ENCODE data around the gene TRIO.

TRIO gene

DNA sequence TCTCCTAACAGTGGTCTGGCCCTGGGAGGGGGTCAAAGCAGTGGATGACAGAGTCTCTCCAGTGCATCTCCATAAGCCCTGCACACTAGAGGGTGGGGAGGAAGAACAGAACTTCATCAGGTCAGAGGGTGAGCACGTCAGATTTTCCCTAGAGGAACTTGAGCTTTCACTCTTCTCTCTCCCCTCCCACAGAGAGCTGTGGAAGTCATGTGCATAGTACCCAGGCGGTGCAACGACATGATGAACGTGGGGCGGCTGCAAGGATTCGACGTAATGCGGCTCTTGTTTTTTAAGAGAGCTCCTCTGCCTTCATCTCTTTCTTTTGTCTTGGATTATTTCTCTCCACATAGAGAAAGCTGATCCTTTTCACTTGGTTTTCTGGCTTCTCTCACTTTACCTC is 338.2 kb downstream of the TRIO start:
- no peaks in the 10 kb centered on the region for H3K9me3 ChIP-seq (ENCODE audit: insufficient read depth, low read length)
- no peak overlapping the region for H3K4me3 ChIP-seq (ENCODE audit: insufficient read depth, low read length, poor library complexity, severe bottlenecking)
- no peaks in the 10 kb centered on the region for H3K27me3 ChIP-seq (ENCODE audit: low read length)
- no peaks in the 10 kb centered on the region for H3K79me2 ChIP-seq (ENCODE audit: insufficient read depth, low read length)
- no peak overlapping the region for H3K9ac ChIP-seq (ENCODE audit: low read length)
- no peaks in the 10 kb centered on the region for H3K9me2 ChIP-seq (replicated peaks; ENCODE audit: insufficient read depth, low read length)
- TF ChIP-seq EZH2phosphoT487 (conservative IDR thresholded peaks at IDR 0.05; ENCODE audit: low read length) (no peak), CTCF (IDR thresholded peaks at IDR 0.05; ENCODE audit: insufficient read depth, low read length, poor library complexity, severe bottlenecking) (no peak)
- no peaks in the 10 kb centered on the region for H3K36me3 ChIP-seq (ENCODE audit: low read length)
- H4K20me1 ChIP-seq (ENCODE audit: low read depth, low read length), result no peaks in the 10 kb centered on the region
- no peak overlapping the region for H3K27ac ChIP-seq (ENCODE audit: low read depth, low read length)
- no peak overlapping the region for H2AFZ ChIP-seq (ENCODE audit: low read depth, low read length, severe bottlenecking)
- no peaks in the 10 kb centered on the region for H3F3A ChIP-seq (ENCODE audit: insufficient read depth)
- no peak overlapping the region for H3K4me2 ChIP-seq (ENCODE audit: low read depth, low read length, poor library complexity, severe bottlenecking)

DNA sequence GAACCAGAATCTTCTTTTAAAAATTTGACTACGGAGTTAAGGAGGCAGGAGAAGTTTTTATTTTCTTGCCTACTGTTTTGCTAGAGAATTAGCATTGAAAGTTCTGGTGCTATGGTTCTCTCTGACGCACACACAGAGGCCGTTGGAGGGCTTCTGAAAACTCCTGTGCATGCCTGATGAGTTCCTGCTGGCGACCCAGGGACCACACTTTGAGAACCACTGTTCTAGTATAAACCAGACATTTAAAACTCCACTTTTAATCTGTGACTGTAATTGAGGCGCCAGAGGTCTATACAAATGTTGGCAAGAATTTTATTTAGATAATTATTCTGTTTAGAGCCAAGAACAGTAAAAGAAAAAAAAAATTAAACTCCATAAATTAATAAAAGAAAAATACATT is 338.9 kb downstream of the TRIO start:
- no peak overlapping the region for H3K4me2 ChIP-seq (ENCODE audit: low read depth, low read length, poor library complexity, severe bottlenecking)
- H3K36me3 ChIP-seq (ENCODE audit: low read length), result no peaks in the 10 kb centered on the region
- no peaks in the 10 kb centered on the region for H3K27me3 ChIP-seq (ENCODE audit: low read length)
- no peaks in the 10 kb centered on the region for H3K79me2 ChIP-seq (ENCODE audit: insufficient read depth, low read length)
- H3K9ac ChIP-seq (ENCODE audit: low read length), result no peak overlapping the region
- no peaks in the 10 kb centered on the region for H4K20me1 ChIP-seq (ENCODE audit: low read depth, low read length)
- H3K27ac ChIP-seq (ENCODE audit: low read depth, low read length), result no peak overlapping the region
- H3F3A ChIP-seq (ENCODE audit: insufficient read depth), result no peaks in the 10 kb centered on the region
- H2AFZ ChIP-seq (ENCODE audit: low read depth, low read length, severe bottlenecking), result no peak overlapping the region
- H3K9me2 ChIP-seq (replicated peaks; ENCODE audit: insufficient read depth, low read length), result no peaks in the 10 kb centered on the region
- no peaks in the 10 kb centered on the region for H3K9me3 ChIP-seq (ENCODE audit: insufficient read depth, low read length)
- TF ChIP-seq EZH2phosphoT487 (conservative IDR thresholded peaks at IDR 0.05; ENCODE audit: low read length) (no peak), CTCF (IDR thresholded peaks at IDR 0.05; ENCODE audit: insufficient read depth, low read length, poor library complexity, severe bottlenecking) (no peak)
- H3K4me3 ChIP-seq (ENCODE audit: insufficient read depth, low read length, poor library complexity, severe bottlenecking), result no peak overlapping the region

DNA sequence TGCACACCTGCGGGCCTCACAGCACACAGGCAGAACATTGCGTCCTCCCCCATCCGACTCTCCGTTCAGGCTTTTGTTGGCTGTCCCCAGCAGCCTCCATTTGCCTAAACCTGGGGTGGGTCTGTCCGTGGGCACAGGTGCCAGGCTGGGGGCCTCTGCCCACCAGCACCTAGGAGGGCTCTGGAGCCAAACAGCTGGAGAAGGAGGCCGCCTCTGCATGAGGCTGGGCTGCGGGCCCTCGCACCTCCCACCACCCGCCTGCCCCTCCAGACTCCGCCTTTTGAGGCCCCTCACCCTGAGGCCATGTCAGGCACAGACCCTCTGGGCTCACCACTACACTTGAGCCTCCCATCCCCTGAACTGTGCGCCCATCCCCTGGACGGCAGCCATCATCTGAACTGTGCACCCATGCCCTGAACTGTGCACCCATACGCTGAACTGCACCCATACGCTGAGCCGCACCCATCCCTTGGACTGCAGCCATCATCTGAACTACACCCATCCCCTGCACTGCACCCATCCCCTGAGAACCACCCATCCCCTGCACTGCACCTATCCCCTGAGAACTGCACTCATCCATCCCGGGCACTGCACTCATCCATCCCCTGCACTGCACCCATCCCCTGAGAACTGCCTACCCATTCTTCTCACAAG is 340.5 kb downstream of the TRIO start:
- TF ChIP-seq EZH2phosphoT487 (conservative IDR thresholded peaks at IDR 0.05; ENCODE audit: low read length), result no peak
- TF ChIP-seq CTCF (IDR thresholded peaks at IDR 0.05; ENCODE audit: insufficient read depth, low read length, poor library complexity, severe bottlenecking), result no peak
- no peaks in the 10 kb centered on the region for H3K79me2 ChIP-seq (ENCODE audit: insufficient read depth, low read length)
- H3K9ac ChIP-seq (ENCODE audit: low read length), result no peak overlapping the region
- no peaks in the 10 kb centered on the region for H3K9me2 ChIP-seq (replicated peaks; ENCODE audit: insufficient read depth, low read length)
- H2AFZ ChIP-seq (ENCODE audit: low read depth, low read length, severe bottlenecking), result no peak overlapping the region
- H3K4me3 ChIP-seq (ENCODE audit: insufficient read depth, low read length, poor library complexity, severe bottlenecking), result no peak overlapping the region
- no peaks in the 10 kb centered on the region for H3K9me3 ChIP-seq (ENCODE audit: insufficient read depth, low read length)
- H3K27ac ChIP-seq (ENCODE audit: low read depth, low read length), result no peak overlapping the region
- H3K4me2 ChIP-seq (ENCODE audit: low read depth, low read length, poor library complexity, severe bottlenecking), result no peak overlapping the region
- H3F3A ChIP-seq (ENCODE audit: insufficient read depth), result no peaks in the 10 kb centered on the region
- no peaks in the 10 kb centered on the region for H3K27me3 ChIP-seq (ENCODE audit: low read length)
- H4K20me1 ChIP-seq (ENCODE audit: low read depth, low read length), result no peaks in the 10 kb centered on the region
- no peaks in the 10 kb centered on the region for H3K36me3 ChIP-seq (ENCODE audit: low read length)
